ENCODE measurements around the gene TRMT61B.

Gene TRMT61B

DNA sequence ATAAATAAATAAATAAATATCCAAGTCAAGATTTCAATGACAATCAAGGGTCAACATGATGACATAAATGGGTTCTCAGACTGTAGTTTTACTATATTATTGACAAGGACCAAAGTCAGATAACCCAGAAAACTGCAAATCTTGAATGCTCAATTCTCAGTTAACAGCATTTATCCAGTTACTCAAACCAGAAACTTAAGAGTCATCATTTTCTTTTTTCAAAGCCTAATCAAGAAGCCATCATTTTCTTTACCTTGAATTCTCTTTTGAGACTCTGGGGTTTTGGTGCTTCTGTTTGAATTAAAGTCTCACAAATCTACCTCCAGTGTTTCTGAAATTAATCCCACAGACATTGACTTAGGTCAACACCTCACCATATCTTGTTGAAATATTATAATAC lies 14.1 kb downstream of the TRMT61B start:
- DNase-seq (ENCODE audit: low read depth, low spot score) = no peak

DNA sequence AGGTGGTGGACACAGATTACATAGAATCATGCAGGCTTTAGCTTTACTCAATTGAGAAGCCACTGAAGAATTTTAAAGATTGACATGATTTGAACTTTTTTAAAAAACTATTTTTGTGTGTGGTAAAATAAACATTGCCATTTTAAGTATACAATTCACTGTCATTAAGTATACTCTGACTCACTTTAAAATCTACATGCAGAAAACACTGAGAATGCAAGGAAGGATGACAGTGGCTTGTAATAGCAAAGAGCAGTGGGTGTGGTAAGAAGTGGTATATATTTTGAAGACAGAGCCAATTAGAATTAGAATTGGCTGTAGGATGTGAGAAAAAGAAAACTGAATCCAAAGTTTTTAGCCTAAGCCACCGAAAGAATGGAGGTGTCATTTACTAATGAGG lies 14.9 kb downstream of the TRMT61B start:
- no peak for DNase-seq (ENCODE audit: low read depth, low spot score)

DNA sequence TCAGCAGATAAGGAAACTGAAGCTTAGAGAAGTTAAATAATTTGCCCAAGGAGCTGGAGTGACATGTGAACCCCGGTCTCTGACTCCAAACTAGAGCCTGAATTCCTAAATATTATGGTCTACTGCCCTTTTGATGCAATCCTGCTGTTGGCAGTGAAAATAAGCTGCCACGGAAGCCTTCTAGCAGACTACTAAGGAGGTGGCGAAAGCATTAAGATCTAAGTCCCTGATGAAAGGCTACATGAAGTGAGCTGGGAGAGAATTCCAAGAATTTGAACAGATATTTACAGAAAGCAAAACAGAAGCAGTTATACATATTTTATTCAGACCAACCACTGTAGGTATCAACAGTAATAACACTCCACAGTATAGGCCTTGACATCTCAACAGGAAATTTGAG lies 28.1 kb downstream of the TRMT61B start:
- no peak for DNase-seq (ENCODE audit: low read depth, low spot score)

DNA sequence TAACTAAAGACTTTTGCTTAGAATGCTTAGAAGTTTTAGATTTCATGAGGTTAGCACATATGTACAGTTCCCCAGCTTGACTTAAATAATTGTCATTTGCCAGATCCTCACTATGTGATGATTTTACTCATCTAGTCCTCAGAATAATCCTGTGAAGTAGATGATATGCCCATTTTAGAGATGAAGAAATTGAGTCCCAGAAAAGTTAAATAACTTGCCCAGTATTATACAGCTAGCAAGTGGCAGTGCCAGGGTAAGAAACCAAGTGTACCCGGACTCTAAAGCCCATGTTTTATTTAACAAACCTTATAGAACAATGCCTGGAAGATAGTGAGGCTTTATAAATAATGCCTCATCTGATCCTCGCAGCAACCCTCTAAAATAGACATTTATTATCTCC lies 31.1 kb downstream of the TRMT61B start:
- DNase-seq (ENCODE audit: low read depth, low spot score) = no peak

DNA sequence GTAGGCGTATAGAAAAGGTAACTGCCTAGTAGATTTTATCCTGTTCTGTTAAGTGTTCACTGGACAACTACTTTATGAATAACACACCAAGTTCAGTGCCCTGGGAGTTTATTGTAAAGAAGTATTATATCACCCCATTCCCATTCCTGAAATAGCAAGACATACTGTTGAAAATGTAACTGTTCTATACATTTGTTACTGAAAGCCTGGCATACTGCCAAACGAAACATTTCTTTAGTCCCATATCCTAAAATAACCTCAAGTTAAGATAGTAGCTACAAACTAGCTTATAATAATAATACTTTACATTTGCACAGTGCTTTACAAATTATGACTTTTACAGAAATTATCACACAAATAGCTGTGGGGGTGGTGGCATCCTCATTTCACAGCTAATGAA lies 34.3 kb downstream of the TRMT61B start:
- no peak for DNase-seq (ENCODE audit: low read depth, low spot score)

DNA sequence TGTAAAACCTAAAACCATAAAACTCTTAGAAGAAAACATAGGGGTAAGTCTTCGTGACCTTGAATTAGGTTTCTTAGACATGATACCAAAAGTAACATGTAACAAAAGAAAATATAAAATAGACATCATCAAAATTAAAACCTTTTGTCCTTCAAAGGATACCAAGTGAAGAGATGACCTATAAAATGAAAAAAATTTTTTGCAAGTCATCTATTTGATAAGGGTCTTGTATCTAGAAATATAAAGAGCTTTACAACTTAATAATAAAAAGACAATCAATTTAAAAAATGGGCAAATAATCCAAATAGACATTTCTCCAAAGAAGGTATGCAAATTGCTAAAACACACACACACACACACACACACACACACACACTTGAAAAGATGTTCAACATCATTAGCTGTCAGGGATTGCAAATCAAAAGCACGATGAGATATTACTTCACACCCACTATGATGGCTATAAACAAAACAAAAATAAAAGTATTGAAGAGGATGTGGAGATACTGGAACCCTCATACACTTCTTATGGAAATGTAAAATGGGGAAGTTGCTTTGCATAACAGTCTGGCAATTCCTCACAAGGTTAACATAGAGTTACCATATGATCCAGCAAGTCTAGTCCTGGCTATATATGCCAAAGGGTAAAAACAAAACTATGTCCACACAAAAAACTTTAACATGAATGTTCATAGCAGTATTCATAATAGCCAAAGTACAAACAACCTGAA lies 36.2 kb downstream of the TRMT61B start:
- DNase-seq (ENCODE audit: low read depth, low spot score) = no peak

DNA sequence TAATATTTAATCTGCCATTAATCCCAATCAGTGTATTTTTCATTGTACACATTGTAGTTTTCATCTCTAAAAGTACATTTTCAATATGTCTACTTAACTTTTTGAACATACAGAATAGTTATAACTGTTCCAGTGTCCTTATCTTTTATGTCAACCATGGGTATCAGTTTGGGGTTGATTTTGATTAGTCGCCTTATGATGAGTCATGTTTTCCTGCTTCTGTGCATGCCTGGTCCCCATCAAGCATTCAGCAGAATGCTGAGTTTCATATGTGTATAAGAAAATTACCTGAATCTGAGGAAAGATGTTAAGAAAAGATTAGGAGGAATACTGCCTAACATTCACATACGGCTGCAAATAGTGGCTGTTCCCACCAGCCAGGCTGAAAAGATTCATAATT lies 41.7 kb downstream of the TRMT61B start:
- no peak for DNase-seq (ENCODE audit: low read depth, low spot score)

DNA sequence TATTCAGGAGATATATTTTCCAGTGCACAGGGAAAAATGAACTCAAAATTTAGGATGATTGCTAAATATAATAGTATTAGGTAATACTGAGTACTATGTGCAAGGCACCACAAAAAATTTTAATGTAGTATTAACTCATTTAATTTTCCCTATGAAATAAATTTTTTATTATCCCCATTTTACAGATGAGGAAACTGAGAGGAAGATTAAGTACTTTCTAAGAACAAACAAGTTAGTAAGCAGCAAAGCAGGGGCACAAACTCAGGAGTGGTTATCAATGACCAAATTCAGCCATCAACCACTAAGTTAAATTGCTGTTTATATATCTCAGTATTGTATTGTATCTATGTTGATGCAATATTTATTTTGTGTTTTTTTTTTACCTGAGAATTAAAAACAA lies 45.2 kb downstream of the TRMT61B start:
- no peak for DNase-seq (ENCODE audit: low read depth, low spot score)

DNA sequence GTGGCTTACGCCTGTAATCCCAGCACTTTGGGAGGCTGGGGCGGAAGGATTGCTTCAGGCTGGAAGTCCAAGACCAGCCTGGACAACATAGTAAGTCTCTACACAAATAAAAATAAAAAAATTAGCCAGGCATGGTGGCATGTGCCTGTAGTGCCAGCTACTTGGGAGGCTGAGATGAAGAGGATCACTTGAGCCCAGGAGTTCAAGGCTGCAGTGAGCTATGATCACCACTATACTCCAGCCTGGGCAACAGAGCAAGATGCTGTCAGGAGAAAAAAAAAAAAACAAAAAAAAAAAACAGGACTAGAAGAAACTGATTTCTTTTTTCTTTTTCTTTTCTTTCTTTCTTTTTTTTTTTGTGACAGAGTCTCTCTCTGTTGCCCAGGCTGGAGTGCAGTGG lies 45.9 kb downstream of the TRMT61B start:
- no peak for DNase-seq (ENCODE audit: low read depth, low spot score)

DNA sequence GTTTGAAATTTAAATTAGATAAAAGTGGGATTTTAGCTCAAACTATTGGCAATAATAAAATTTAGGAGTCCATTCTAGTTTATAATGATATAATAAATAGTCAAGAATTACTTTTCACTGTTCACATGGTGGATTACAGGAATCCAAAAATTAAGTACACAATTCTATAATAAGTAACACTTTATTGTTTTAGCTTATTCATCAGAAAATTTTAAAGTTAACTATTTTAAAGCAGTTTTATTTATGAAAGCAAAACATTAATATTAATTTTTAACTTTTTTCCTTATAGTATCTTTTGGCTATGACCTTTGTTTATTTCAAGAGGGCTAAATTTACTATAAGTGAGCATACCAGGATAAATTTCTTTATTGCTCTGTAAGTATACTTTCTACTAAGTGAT lies 48.1 kb downstream of the TRMT61B start:
- no peak for DNase-seq (ENCODE audit: low read depth, low spot score)

DNA sequence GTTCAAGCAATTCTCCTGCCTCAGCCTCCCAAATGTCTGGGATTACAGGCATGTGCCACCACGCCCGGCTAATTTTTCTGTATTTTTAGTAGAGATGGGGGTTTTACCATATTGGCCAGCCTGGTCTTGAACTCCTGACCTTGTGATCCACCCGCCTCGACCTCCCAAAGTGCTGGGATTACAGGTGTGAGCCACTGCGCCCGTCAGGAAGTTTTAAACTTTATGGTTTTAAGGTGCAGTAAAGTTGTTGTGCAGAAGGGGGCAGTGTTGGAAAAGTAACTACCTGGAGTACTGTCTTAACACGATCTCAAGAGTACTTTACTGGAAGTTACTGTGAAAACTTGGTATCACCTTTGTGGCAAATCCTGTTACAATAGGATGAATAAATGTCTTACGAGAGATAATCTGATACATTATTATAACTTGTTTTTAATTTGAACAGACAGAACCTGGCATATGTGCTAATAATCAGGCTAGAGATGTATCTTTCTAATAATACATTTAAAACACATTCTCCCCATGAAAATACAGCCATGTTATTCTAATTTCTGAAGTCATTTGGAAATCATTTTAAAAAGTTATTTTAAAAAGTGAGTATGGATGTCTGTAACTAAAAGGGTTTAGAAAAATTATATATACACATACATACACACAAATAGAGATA lies 48.7 kb downstream of the TRMT61B start:
- DNase-seq (ENCODE audit: low read depth, low spot score) = peak; percentile 82

DNA sequence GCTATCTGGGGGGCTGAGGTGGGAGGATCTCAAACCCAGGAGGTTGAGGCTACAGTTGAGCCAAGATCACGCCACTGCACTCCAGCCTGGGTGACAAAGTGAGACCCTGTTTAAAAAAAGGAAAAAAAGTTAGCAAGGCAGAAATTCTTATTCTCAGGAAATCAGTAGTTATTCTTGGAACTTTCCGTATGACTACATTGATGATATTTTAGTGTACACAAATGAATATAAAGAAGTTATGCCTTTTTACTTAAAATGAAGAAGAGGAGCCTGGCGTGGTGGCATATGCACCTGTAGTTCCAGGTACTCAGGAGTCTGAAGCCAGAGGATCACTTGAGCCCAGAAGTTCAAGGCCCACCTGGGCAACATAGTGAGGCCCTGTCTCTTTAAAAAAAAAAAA lies 52.1 kb downstream of the TRMT61B start:
- DNase-seq (ENCODE audit: low read depth, low spot score) = no peak

DNA sequence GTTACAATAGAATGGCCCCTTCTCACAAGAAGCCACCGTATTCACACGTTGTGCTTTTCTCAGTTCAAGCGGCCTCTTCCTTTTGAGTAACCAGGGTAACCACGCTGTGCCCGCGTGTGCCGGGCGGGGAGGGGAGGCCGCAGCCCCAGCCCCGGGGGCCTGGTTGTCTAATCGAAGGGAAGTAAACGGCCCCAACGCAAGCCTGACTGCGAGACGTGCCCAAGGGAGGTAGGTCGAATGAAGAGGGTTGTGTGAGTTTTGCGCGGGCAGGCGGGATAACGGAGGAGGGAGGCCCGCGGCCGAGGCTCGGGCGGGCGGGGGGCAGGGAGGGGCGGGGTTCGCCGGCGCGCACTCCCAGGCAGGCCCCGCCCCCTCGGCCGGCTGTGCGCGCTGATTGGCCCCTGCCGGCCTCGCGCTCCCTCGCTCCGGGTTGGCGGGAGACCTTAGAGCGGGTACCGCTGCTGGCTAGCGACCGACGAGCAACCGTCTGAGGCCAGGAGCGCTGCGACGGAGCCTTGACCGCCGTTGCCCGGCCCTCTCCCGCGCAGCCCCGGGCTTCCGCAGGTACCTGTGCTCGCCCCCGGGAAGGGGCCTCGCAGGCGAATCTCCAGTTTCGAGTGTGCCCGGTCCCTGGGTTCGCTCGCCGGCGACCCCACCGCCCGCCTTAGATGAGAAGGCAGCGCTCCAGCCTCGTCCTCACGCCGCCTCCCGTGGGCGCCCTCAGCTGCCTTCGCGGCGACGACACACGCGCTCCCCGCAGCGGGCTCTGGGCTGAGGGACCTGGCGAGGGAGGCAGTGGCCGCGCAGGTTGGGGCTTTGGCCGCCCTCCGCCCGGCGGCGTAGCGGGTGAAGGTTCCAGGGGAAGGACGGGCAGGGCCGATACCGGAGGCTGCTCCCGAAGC lies 59.5 kb downstream of the TRMT61B start, which contains the start of gene SPDYA:
TSS of gene SPDYA (plus strand) at position 451 of the 902 bp plus-strand sequence. CDS start 5,181 bp downstream, outside the sequence.
- peak; percentile 89 for DNase-seq (ENCODE audit: low read depth, low spot score)

DNA sequence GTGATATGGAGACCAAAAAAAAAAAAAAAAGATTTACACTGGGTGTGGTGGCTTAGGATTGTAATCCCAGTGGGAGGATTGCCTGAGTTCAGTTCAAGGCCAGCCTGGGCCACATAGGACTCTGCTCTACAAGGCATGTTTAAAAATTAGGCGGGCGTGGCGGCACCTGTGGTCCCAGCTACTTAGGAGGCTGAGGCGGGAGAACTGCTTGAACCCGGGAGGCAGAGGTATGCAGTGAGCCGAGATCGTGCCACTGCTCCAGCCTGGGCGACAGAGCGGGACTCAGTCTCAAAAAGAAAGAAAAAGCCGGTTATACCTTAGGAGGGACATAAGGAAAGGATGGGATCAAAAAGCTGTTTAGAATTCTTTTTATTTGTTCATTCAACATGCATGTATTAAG lies 60.2 kb downstream of the TRMT61B start:
- no peak for DNase-seq (ENCODE audit: low read depth, low spot score)

DNA sequence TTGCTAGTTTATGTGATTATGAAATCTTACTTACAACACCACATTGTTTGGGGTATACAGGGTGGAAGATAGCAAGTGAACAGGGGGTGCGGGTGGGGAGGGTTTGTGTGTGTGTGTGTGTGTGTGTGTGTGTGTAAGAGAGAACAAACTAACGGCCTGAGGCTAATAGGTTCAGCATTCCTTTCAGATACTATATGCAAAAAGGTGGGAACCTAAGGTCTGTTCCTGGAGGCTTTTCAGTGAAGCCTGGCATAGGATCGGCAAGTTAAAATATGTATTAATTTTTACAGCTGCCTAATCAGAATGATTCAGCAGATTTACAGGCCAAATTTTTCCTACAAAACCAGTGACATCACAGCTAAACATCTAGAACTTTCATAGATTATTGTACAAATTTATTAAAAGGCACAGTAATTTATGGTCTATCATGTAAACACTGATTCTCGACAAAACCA lies 67.1 kb downstream of the TRMT61B start:
- DNase-seq (ENCODE audit: low read depth, low spot score) = peak; percentile 18

DNA sequence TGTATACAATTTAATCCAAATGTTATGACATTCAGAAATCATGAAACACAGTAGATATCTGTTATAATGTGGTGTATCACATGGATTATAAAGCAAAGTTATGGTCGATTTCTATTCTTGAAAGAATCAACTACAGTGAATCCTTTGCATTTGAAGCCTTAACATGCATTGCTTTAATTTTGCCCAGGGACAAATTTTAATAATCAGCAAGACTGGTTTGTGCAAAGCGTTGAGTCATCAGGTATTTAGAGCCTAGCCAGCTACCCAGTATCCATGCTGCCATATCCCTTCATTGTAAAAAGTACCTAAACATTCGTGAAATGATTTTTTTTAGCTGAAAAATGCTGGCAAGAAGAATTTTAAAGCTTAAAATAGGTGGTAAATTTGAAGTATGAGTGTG lies 68.4 kb downstream of the TRMT61B start:
- DNase-seq (ENCODE audit: low read depth, low spot score) = no peak

All from ELF-1 (cell line).